ENCODE data around the gene CDHR3.

GRCh38 chr7:106062521-106062931 lies 99.5 kb downstream of the CDHR3 start:
- TF ChIP-seq CTCF (conservative IDR thresholded peaks at IDR 0.05) (no peak), EZH2 (IDR thresholded peaks at IDR 0.05; ENCODE audit: low read depth) (no peak)
